Measurements from ENCODE around the gene WWOX.

The WWOX gene

DNA sequence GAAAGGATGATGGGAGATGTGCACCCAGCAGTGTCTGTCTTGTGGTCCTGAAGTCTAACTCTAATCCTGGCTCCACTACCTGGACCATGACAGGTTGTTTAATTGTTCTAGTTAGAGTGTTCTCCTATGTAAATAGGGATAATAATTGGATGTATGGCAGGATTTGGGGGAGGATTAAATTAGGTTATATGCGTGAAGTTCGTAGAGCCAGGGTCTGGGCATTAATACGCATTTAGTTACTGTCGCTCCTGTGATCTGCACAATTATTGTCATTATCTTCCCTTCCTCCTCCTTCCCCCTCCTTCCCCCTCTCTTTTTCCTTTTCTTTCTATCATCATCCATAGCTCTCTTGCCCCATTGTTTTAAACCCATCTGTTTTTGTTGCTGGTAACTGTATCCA is 210.3 kb downstream of the WWOX start:
- no peak for DNase-seq

DNA sequence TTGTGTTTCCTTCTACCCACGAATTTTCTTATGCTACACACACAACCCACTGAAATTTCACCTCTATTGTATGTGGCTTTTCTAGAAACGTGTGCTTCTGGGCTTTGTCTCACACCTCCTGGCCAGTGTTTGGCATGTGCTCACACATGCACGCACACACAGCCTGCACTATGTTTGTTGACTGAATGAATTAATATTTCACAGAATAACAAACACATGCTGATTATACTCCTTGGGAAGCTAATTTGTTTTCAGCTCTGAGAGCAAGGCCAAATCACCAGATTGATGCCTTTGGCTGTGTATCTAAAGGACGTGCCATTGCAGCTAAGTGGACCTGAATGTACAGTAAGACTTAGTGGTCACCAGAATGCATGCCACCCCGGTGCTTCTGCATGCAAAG is 210.7 kb downstream of the WWOX start:
- DNase-seq = no peak

DNA sequence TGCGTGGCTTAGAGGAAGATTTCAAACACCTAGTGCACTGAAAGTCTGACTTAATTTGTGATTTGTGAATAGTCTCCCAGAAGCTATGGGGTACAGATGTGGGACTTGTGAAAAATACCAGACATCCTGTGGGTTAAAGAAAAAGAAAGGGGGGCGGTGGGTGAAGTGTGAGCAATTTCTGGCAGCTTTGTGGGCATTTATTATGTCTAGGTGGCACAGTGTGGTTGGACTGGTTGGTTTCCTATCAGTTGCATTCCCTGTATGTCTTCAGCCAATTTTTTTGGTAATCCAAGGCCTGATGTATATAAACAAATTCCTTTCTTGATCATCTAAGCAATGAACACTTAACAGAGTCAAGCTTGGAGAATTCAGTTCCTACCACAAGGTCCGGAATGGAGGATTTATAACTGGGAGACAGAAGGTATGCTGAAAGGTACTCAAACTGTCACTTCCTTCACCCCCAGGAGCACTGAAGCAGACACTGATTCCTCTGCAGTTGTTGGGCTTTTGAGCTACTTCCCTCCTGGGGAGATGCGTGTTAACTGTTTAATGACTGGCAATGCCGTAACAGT is 211.6 kb downstream of the WWOX start:
- DNase-seq = no peak

DNA sequence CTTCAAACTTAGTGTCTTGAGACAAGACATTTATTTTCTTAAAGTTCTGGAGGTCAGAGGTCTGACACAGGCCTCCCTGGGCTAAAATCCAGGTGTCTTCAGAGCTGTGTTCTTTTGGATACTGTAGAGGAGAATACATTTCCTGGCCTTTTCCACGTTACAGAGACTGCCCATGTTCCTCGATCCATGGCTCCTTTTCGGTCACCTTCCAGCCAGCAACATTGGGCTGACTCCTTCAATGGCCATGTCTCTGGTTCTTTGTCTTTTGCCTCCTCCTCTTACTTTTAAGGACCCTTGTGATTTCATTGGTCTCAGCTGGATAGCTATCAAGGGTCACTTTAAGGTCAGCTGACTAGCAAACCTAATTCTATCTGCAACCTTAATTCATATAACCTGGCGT is 212.4 kb downstream of the WWOX start:
- no peak for DNase-seq

DNA sequence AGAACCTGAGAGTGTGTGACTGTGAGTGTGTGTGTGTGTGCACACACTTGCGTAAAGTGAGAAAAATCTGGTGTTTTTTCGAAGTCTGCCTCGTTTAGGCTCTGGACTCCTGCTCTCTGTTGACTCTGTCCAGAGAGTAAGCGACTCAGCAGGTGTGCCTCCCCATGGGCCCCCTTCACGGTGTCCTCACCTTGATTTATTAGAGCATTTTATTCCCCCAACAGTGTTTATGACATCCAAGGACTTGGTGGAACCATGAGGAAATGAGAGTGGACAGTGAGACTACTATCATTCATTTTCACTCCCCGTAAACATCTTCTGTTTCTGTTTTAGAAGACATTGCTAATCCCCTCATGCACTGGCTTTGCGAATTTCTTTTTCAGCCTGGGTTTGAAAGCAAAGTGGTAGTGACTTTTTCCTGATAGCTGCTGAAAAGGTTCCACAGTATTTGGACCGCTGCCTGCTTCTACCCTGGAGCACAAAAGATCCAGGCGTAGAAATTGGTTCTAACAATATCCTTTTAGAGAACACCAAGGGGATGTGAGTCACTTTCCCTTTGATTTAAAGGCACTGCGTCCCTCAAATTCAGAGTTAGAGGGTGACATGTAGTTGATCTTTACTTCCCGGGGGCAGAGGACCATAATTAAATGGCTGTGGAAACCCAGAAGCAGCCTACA is 218.2 kb downstream of the WWOX start:
- no peak for DNase-seq

DNA sequence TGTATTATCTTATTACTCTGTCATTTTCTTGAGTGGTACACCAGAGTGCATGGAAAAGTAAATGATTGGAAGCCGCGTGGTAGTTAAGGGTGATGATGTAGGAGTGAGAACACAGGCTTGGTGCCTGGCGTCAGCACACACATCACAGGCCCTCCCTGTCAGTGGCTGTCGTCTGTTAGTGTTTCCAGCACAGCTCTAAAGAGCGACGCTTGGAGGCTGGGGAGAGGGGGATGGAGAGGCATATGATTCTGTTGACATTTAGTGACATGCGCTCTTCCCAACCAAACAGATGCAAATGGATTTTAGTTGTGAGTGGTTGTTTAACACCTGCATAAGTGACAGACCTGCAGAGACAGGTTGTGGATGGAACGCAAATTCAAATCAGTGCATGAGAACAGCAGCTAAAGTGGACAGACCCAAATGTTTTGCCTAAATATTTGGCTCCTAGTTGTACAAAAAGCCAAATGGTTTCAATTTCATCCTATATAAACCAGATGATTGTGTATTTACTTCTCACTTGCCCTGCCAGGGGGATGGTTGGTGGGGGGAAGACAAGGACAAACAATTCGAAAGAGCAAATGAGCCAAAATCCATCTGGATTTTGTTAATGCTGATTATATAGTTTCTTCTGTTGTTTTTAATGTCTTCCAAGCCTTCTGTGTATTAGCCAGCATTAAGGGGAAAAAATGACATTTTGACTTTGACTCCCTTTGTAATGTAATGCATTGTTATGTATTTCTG is 222.3 kb downstream of the WWOX start:
- DNase-seq = no peak

DNA sequence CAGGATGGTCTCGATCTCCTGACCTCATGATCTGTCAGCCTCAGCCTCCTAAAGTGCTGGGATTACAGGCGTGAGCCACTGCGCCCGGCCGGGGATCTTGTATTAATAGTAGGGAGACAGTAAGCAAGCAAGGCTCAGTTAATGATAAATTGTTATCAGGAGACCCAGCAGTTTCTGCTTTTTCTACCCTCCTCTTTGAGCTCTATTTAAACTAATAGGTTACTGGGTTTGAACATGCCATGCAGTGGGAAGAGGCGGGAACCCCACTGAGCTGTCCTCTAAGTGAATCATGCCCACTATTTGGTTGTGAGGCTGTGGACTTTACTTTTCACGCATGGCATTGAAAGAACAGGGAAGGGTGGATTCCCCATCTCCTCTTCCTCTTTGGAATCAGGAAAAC is 223.9 kb downstream of the WWOX start:
- no peak for DNase-seq

DNA sequence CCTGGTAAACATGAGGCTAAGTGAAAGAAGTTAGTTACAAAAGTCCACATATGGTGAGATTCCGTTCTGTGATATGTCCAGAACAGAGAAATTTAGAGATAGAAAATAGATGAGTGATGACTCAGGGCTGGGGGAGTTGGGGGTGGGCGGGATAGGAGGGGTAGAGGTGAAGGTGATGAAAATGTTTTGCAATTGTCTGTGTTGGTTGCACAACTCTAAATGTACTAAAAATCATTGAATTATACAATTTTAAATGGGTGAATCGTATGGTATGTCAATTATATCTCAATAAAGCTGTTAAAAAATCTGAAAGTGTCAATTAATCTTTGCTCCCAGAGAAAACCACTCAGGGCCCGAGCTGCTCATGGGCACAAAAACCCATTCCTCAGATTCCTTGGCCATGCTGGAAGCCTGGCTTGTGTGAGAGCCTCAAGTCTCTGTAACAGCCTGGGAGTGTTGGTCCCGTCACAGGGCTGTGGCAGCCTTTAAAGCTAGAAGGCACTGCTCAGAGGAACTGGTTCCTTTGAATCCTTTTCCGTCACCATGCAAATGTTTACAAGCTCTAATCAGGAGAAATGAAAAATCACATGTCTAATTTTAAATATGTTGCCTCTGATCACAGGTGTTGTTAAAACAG is 225.3 kb downstream of the WWOX start:
- DNase-seq = no peak

DNA sequence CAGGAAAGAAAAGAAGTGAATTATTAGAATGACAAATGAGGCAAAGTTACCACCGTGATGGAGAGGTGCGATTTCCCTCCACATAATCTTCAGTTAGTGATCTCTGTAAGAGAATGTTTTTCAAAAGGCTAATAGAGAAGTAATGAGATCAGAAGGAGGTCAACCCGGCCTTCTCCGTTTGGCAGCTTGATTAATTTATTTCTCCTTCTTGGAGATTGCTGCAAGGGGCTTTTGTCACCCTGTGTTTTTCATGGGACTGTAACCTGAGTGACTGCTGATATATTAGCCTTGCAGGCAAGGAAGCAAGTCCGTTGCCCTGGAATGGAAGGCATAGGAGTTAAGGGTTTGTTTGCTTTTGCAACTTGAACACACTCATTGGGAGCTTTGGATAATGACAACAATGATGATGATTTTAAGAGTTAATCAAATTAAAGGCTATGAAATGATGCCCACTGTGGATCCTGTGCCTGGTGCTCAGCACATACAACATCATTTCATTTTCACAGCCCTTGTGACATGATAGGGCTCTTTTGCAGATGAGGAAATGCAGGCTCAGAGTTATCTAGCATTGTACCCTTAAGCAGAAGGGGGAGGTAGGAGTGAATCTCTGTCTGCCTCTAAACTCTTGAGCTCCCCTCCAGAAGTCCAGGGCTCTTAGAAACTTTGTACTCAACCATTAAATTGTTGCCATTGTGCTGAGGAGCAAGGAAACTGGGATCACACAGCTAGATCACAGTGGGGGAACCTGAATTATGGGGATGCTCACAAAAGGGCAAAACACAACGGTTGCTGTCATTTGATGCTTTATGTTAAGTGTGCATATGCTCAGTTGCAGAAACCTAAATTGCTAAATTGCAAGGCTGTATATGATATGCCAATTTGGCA is 226.3 kb downstream of the WWOX start:
- no peak for DNase-seq

DNA sequence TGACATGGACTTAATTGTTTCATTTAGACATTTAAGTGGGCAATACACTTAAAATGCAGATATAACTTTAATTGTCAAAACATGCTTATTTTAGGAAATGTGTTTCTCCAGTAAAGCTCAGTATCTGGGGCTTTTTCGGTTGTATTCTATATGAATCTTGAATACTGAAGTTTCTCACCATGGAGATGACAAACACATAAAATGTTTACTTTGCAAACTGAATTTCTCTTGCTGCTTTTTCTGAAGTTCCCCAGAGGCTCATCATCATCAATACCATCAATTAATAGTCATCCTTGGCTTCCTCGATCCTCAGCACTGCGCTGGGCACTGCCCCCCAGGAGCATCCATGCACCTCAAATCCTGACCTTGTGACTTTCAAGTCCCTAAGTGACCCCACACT is 227.3 kb downstream of the WWOX start:
- no peak for DNase-seq

DNA sequence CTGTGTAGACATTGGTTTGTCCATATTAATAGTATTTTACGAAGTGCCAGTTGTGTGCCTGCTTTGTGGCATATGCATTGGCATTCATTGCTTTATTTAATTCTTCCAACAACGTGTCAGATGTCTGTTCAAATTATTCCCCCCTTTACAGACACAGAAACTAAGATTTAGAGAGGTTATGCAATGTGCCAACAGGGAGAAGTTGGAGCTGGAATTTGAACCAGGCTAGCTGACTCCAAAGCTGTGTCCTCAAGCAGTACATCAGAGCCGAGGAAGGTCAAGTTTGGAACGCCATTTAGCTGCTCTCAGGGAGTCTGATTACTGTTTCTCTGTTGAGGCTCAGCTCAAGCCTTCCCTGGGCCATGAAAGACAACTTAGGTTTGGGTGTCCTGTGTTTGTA is 232.3 kb downstream of the WWOX start:
- DNase-seq = no peak

DNA sequence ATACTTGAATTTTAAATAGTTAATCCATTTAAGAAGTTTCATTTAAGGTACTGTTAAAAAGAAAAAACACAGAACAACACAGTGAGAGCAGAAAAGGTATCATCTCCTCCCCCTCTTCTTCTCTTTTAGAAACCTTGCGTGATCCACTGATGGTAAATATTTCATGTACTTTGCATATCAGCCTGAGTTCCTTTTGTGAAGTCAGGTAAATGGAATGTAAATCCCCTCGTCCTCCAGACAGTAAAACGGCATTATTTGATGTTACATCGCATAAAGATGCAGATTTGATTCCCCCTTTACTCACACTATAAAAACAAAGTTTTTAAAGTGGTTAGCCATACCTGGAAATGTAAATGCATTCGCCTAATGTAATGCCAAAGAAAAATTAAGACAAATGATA is 234.4 kb downstream of the WWOX start:
- no peak for DNase-seq

DNA sequence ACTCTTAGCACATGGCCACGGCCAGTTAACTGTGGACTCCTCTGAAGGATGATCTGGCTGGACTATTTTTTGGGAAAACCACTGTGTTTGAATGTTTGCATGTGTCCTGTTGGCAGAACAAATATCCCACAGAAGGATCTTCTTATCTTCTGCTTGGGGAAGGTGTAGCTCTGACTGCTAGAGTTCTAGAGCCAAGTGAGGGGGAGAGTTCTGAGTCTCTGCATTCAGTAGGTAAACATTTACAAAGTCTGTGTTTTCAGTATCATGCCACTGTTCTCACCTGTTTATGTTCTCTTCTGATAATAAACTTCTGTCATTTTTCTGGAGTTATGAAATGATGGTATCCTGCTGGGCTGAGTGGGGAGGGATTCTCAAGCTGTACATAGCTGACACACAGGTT is 241.1 kb downstream of the WWOX start:
- no peak for DNase-seq

DNA sequence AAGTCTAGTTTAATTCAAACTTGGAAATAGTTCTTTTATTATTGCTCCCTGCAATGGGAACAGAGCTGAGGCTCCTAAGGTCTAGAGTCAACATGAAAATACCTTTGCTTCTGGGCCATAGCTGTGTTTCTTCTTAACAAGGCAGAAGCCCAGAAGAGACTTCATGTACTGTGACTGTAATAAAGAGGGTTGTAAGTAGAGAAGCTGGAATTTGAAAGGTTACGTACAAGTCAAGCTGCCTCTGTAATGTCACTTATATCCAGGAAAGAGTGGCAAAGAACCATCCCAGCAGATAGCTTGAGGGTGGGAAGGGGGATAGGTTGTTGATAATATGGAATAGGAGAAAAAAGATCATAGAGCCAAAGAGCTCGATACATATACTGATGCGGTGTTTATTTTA is 248.6 kb downstream of the WWOX start:
- DNase-seq = no peak

DNA sequence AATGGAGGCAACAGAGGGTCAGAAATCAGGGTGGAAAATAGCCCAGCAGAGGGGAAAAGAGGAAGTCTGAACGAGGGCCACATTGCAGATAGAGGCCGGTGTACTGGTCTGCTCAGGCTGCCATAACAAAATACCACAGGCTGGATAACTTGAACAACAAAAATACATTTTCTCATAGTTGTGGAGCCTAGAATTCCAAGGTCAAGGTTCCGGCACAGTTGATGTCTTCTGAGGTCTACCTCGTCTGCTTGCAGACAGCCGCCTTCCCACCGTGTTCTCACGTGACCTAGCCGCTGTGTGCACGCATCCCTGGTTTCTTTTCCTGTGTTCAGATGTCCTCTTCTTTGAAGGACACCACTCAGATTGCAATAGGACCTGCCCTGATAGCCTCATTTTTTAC is 249.4 kb downstream of the WWOX start:
- no peak for DNase-seq

DNA sequence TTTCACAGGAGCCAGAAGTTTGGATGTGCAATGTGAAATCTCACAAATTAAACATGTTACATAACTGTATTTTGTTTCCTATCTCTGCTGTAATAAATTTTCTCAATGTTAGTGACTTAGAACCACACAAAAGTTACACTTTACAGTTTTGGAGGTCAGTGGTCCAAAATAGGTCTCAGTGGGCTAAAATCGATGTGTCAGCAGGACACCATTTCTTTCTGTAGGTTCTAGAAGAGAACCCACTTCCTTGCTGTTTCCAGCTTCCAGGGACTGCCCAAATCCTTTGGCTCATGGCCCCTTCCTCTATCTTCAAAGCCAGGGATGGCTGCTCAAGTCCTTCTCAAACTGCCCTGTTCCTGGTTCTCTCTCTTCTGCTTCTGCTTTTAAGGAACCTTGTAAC is 252.7 kb downstream of the WWOX start:
- no peak for DNase-seq

DNA sequence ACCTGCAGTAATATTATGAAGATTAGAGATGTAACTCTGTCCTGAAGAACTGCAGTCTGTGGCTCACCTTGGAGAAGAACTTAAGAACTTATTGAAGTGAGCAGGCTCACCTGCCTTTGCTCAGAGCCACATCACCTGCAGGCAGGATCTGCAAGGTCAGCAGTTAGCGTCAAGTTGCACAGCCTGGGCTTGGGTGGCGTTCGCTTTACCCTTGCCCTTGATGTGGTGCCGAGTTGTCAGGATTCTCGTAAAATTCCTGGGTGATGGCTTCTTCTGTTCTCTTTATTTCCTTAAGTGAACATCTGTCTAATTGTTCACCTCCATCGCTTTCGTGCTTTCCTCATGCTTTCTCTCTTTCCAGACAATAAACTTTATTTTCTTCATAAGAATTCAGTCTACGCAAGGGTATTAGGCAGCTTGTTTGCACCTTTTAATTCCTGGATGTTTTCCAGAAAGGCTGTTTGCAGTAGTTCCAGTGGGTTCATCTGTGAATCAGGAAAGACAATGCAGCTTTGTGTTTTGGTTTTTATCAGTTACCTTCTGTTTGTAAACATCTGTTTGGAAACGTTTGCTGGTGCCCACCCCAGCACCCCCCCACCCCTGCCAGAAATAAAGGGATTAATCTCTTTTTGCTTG is 254.3 kb downstream of the WWOX start:
- no peak for DNase-seq

DNA sequence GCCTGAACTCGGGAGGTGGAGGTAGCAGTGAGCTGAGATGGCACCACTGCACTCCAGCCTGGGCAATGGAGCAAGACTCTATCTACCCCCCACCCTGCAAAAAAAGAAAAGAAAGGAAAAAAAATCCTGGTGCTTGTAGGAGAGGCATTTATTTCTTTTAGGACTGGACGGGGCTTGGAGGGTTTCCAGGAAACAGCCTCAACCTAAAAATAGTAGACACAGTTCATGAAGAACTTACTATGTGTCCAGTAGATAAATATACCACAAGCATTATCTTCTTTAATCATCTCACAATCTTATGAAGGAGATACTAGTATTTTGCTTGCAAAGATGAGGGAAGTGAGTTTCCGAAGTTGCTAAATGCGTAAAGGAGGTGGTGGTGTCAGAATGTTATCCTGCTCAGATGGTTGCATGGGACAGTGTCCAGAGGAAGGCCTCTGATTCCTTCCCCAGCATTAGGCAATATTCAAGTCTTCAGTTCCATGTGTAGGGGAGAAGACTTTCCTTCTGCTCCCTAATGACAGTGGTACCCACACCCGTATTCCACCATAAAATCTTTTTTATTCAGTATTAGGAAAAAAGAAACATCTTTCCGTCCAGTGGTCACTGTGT is 263.2 kb downstream of the WWOX start:
- no peak for DNase-seq

DNA sequence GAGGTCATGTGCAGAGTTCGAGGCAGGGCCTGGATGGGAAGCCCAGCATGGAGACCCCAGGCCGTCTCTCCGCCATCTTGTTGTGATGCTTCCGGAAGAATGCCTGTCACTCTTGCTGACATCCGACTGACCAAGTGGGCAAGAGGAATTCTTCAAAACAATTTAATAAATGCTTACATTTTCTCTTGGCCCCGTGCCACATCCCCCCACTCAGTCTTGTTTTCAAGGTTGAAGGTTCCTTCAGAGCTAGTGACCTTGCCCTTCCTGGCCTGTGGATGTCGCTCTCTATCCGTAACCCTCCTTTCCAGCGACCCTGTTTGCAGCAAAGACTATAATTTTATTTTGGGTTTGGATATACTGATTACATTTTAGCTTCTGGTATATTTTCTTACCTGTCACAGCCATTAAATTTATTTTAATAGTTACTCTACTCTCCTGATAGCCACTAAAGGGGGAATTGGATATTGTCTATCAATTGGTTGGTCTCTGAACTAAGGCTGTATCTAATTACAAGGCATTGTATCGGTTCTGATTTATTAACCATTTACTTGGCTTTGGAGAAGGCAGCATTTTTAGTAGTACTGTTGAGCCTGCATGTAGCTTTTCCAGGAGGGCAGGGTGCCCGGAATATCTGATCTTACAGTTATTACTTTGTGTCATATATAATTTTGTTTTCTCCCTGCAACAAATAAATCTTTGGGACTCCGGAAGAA is 264.5 kb downstream of the WWOX start:
- no peak for DNase-seq

DNA sequence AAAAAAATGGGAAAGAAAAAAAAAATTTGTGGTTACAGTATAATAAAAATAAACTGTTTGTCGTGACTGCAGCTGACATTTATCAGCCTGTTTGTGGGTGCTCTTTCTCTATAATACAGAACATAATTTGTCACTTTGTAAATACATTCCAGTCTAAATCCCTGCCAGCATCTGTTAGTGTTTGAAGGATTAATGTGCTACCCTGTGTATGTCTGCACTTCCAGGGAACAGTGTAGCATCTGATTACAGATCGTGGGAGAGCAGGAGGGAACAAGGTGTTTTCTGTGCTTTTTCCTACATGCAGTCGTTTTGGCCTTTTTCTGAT is 265.1 kb downstream of the WWOX start:
- no peak for DNase-seq

DNA sequence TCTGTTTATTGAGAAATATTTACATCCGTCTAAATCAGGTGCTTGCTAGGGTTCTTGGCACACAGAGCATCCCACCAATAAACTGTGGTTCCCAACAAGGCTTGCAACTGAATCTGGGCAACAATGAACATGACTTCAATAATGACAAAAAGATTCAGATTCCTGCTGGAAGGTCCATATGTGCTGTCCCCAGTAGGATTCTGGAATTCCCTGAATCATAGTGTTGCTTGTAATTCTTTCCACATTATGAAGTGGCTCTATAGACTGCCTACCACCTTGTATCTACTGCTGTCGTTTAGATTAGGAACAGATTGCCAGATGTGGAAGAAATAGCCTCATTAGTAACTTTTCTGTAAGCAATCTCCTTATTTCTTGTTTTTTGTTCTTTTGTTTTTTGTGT is 265.9 kb downstream of the WWOX start:
- DNase-seq = no peak
